ENCODE measurements around the gene TMEM270. TPM values are rescaled to one million over a fixed set of nuclear protein-coding genes. Genes with fewer than 3 reads are reported as not detected.

The TMEM270 gene
- total RNA-seq, 4 donors from 2014 or later = not detected

- ATAC-seq (ENCODE audit: low FRiP score) (no peak), DNase-seq (ENCODE audit: low spot score) (no peak)
- TF ChIP-seq, protein P1, sequence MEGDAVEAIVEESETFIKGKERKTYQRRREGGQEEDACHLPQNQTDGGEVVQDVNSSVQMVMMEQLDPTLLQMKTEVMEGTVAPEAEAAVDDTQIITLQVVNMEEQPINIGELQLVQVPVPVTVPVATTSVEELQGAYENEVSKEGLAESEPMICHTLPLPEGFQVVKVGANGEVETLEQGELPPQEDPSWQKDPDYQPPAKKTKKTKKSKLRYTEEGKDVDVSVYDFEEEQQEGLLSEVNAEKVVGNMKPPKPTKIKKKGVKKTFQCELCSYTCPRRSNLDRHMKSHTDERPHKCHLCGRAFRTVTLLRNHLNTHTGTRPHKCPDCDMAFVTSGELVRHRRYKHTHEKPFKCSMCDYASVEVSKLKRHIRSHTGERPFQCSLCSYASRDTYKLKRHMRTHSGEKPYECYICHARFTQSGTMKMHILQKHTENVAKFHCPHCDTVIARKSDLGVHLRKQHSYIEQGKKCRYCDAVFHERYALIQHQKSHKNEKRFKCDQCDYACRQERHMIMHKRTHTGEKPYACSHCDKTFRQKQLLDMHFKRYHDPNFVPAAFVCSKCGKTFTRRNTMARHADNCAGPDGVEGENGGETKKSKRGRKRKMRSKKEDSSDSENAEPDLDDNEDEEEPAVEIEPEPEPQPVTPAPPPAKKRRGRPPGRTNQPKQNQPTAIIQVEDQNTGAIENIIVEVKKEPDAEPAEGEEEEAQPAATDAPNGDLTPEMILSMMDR (IDR thresholded peaks at IDR 0.05) = no peak
Measured at GRCh38 chr7:73828972-73829371, 32.0 kb upstream of the TMEM270 start.

GRCh38 chr7:73829505-73829904, 31.5 kb upstream of the TMEM270 start:
- ATAC-seq (ENCODE audit: low FRiP score) = no peak
- TF ChIP-seq, protein P1 (IDR thresholded peaks at IDR 0.05) = no peak

GRCh38 chr7:73829921-73830680, 30.9 kb upstream of the TMEM270 start:
- ATAC-seq (ENCODE audit: low FRiP score) = no peak
- TF ChIP-seq, protein P1 (IDR thresholded peaks at IDR 0.05) = no peak
- no peak for DNase-seq (ENCODE audit: low spot score)

More at GRCh38 chr7:73829505-73829904, 31.5 kb upstream of the TMEM270 start:
- no peak for DNase-seq (ENCODE audit: low spot score)

DNA sequence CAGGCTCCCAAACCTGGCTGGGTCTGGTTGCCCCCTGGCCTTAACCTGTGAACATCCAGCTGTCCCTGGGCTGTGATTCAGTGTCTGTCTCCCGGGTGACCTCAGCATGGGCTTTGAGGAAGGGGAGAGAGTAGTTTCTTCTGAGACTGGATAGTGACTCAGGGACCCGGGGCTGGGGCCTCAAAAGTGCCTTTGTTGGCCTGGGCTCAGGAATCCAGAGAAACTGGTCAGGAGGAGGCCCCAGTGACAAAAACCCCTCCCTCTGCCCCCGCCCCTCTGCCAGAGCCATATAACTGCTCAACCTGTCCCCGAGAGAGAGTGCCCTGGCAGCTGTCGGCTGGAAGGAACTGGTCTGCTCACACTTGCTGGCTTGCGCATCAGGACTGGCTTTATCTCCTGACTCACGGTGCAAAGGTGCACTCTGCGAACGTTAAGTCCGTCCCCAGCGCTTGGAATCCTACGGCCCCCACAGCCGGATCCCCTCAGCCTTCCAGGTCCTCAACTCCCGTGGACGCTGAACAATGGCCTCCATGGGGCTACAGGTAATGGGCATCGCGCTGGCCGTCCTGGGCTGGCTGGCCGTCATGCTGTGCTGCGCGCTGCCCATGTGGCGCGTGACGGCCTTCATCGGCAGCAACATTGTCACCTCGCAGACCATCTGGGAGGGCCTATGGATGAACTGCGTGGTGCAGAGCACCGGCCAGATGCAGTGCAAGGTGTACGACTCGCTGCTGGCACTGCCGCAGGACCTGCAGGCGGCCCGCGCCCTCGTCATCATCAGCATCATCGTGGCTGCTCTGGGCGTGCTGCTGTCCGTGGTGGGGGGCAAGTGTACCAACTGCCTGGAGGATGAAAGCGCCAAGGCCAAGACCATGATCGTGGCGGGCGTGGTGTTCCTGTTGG, 30.0 kb upstream of the TMEM270 start, which contains the start of gene CLDN4:
Gene CLDN4 (plus strand): TSS at position 316 of the 903 bp plus-strand sequence. CDS start 206 bp downstream, at position 522.
- TF ChIP-seq, protein P1 (IDR thresholded peaks at IDR 0.05) = no peak
- DNase-seq (ENCODE audit: low spot score) (no peak), ATAC-seq (ENCODE audit: low FRiP score) (no peak)

DNA sequence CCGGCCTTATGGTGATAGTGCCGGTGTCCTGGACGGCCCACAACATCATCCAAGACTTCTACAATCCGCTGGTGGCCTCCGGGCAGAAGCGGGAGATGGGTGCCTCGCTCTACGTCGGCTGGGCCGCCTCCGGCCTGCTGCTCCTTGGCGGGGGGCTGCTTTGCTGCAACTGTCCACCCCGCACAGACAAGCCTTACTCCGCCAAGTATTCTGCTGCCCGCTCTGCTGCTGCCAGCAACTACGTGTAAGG, 29.4 kb upstream of the TMEM270 start:
- ATAC-seq (ENCODE audit: low FRiP score) (no peak), DNase-seq (ENCODE audit: low spot score) (no peak)
- TF ChIP-seq, protein P1 (IDR thresholded peaks at IDR 0.05) = no peak

DNA sequence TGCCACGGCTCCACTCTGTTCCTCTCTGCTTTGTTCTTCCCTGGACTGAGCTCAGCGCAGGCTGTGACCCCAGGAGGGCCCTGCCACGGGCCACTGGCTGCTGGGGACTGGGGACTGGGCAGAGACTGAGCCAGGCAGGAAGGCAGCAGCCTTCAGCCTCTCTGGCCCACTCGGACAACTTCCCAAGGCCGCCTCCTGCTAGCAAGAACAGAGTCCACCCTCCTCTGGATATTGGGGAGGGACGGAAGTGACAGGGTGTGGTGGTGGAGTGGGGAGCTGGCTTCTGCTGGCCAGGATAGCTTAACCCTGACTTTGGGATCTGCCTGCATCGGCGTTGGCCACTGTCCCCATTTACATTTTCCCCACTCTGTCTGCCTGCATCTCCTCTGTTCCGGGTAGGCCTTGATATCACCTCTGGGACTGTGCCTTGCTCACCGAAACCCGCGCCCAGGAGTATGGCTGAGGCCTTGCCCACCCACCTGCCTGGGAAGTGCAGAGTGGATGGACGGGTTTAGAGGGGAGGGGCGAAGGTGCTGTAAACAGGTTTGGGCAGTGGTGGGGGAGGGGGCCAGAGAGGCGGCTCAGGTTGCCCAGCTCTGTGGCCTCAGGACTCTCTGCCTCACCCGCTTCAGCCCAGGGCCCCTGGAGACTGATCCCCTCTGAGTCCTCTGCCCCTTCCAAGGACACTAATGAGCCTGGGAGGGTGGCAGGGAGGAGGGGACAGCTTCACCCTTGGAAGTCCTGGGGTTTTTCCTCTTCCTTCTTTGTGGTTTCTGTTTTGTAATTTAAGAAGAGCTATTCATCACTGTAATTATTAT, 28.9 kb upstream of the TMEM270 start:
- ATAC-seq (ENCODE audit: low FRiP score) = no peak
- TF ChIP-seq, protein P1 (IDR thresholded peaks at IDR 0.05) = no peak
- no peak for DNase-seq (ENCODE audit: low spot score)

All from omental fat pad (tissue), 4 donors.